H1 (cell line): ENCODE data around the gene DEPDC1. TPM values are rescaled to one million over a fixed set of nuclear protein-coding genes. Genes with fewer than 3 reads are reported as not detected.

ENCODE experiments used
- CTCF ChIA-PET: fragments of 300-600 bp; sonication (Branson Sonifier 250); formaldehyde crosslinking; loops from one replicate; lab custom pipeline; 2021; ENCODE audit not compliant: partially characterized antibody; lab: Charles Lee
- POLR2A ChIA-PET: fragments of 300-600 bp; sonication (Branson Sonifier 250); formaldehyde crosslinking; loops from one replicate; lab custom pipeline; 2021; ENCODE audit warnings: inconsistent platforms; ENCODE audit not compliant: partially characterized antibody; lab: Charles Lee
- DNase-seq, 2 experiments: peaks; one replicate each; pipeline versions ENCODE4 v3.0.0 to v3.0.0-alpha.2; 2010 to 2022; ENCODE audit warnings: low spot score in 2 of 2, low read depth in 1 of 2, mixed read lengths in 1 of 2
- FAIRE-seq: peaks from 2 replicates; lab custom pipeline; 2011; peaks lifted over from hg19 to GRCh38; lab: Jason Lieb, UNC
- H2AFZ ChIP-seq: 2 replicates; pipeline ENCODE4 v1.8.1; 2012; ENCODE audit warnings: low read length, inconsistent platforms
- H2AK5ac ChIP-seq: 2 replicates; pipeline ENCODE4 v1.6.1; 2013; ENCODE audit warnings: low read depth, low read length
- H2BK120ac ChIP-seq: replicated peaks from 2 replicates; pipeline ENCODE3; 2013; ENCODE audit warnings: low read depth, low read length, inconsistent platforms
- H2BK12ac ChIP-seq: 2 replicates; pipeline ENCODE4 v1.6.1; 2013; ENCODE audit warnings: low read depth, low read length
- H2BK15ac ChIP-seq: 2 replicates; pipeline ENCODE4 v1.6.1; 2013; ENCODE audit warnings: low read length
- H2BK20ac ChIP-seq: 2 replicates; pipeline ENCODE4 v1.6.1; 2013; ENCODE audit warnings: low read length
- H2BK5ac ChIP-seq: 2 replicates; pipeline ENCODE4 v1.6.1; 2013; ENCODE audit warnings: low read depth, low read length
- H3K14ac ChIP-seq: 2 replicates; pipeline ENCODE4 v1.6.1; 2013; ENCODE audit warnings: inconsistent platforms; ENCODE audit not compliant: insufficient read length
- H3K18ac ChIP-seq: 2 replicates; pipeline ENCODE4 v1.6.1; 2013; ENCODE audit warnings: low read length; ENCODE audit errors: extremely low read depth
- H3K23ac ChIP-seq: 2 replicates; pipeline ENCODE4 v1.6.1; 2013; ENCODE audit warnings: inconsistent platforms; ENCODE audit not compliant: insufficient read length
- H3K23me2 ChIP-seq: 2 replicates; pipeline ENCODE4 v1.6.1; 2013; ENCODE audit warnings: low read depth, low read length
- H3K27ac ChIP-seq: 2 replicates; pipeline ENCODE4 v1.6.1; 2011; ENCODE audit warnings: low read depth, low read length, inconsistent platforms
- H3K27me3 ChIP-seq, 4 experiments: replicated peaks in 1 of 4; 1 replicate in 1 of 4; 2 replicates in 3 of 4; pipeline versions ENCODE4 v1.6.1 to v1.8.1; 2011 to 2013; ENCODE audit warnings: low read length in 3 of 4, mild to moderate bottlenecking in 3 of 4, inconsistent platforms in 2 of 4, mixed read lengths in 2 of 4, moderate library complexity in 1 of 4; ENCODE audit not compliant: control insufficient read depth in 3 of 4, insufficient read depth in 3 of 4; ENCODE audit errors: extremely low read depth in 1 of 4
- H3K36me3 ChIP-seq, 4 experiments: 2 replicates each; pipeline versions ENCODE4 v1.6.1 to v1.8.1; 2011 to 2013; ENCODE audit warnings: mild to moderate bottlenecking in 4 of 4, low read length in 3 of 4, moderate library complexity in 2 of 4, control low read depth in 1 of 4, inconsistent platforms in 1 of 4; ENCODE audit not compliant: insufficient read depth in 4 of 4, control insufficient read depth in 2 of 4
- H3K4ac ChIP-seq: replicated peaks from 2 replicates; pipeline ENCODE3; 2013; ENCODE audit warnings: low read length, low read depth, mixed read lengths, inconsistent platforms; ENCODE audit not compliant: insufficient read length
- H3K4me1 ChIP-seq, 4 experiments: replicated peaks in 1 of 4; 1 replicate in 1 of 4; 2 replicates in 3 of 4; pipeline versions ENCODE4 v1.6.1 to v1.8.1; 2011 to 2013; ENCODE audit warnings: low read length in 3 of 4, inconsistent platforms in 2 of 4, mixed read lengths in 1 of 4; ENCODE audit not compliant: insufficient read depth in 4 of 4, control insufficient read depth in 3 of 4
- H3K4me2 ChIP-seq, 2 experiments: 2 replicates each; pipeline versions ENCODE4 v1.6.1 to v1.8.1; 2011 to 2013; ENCODE audit warnings: low read depth in 2 of 2, low read length in 2 of 2, control low read depth in 1 of 2, inconsistent platforms in 1 of 2, mild to moderate bottlenecking in 1 of 2; ENCODE audit not compliant: insufficient read depth in 1 of 2
- H3K4me3 ChIP-seq, 4 experiments: fragments of 200-600, 300-600 bp in 1 of 4; sonication (generic), shearing (Covaris generic), sonication (Bioruptor Twin) in 1 of 4; 2 replicates each; pipeline versions ENCODE4 v1.5.1 to v1.8.1; 2011 to 2016; ENCODE audit warnings: low read length in 4 of 4, low read depth in 3 of 4, control low read depth in 2 of 4, inconsistent platforms in 2 of 4, mild to moderate bottlenecking in 2 of 4, mixed read lengths in 1 of 4, moderate library complexity in 1 of 4; ENCODE audit not compliant: insufficient read depth in 2 of 4; ENCODE audit errors: extremely low read depth in 1 of 4
- H3K56ac ChIP-seq: replicated peaks from 2 replicates; pipeline ENCODE3; 2013; ENCODE audit warnings: low read depth, mild to moderate bottlenecking, mixed read lengths, low read length, inconsistent platforms; ENCODE audit not compliant: insufficient read length
- H3K79me1 ChIP-seq: 2 replicates; pipeline ENCODE4 v1.6.1; 2013; ENCODE audit warnings: low read depth, low read length, control low read depth
- H3K79me2 ChIP-seq, 2 experiments: 2 replicates each; pipeline versions ENCODE4 v1.6.1 to v1.8.1; 2012 to 2013; ENCODE audit warnings: low read length in 2 of 2, mild to moderate bottlenecking in 2 of 2, inconsistent platforms in 1 of 2; ENCODE audit not compliant: insufficient read depth in 2 of 2, control insufficient read depth in 1 of 2
- H3K9ac ChIP-seq, 4 experiments: replicated peaks in 1 of 4; 1 replicate in 1 of 4; 2 replicates in 3 of 4; pipeline versions ENCODE4 v1.6.1 to v1.8.1; 2011 to 2013; ENCODE audit warnings: low read depth in 3 of 4, low read length in 3 of 4, control low read depth in 2 of 4, mild to moderate bottlenecking in 2 of 4, moderate library complexity in 2 of 4, inconsistent platforms in 1 of 4; ENCODE audit errors: extremely low read depth in 1 of 4
- H3K9me3 ChIP-seq, 2 experiments: 2 replicates each; pipeline versions ENCODE4 v1.6.1 to v1.8.1; 2012 to 2013; ENCODE audit warnings: mild to moderate bottlenecking in 2 of 2, moderate library complexity in 2 of 2, control low read depth in 1 of 2, inconsistent platforms in 1 of 2, low read depth in 1 of 2, low read length in 1 of 2, mixed read lengths in 1 of 2; ENCODE audit not compliant: insufficient read depth in 2 of 2
- H4K20me1 ChIP-seq, 2 experiments: replicated peaks in 1 of 2; 2 replicates each; pipeline versions ENCODE3 to v1.8.1; 2011 to 2013; ENCODE audit warnings: inconsistent platforms in 2 of 2, low read length in 2 of 2, mild to moderate bottlenecking in 1 of 2; ENCODE audit not compliant: insufficient read depth in 2 of 2, control insufficient read depth in 1 of 2
- H4K5ac ChIP-seq: 2 replicates; pipeline ENCODE4 v1.6.1; 2013; ENCODE audit warnings: low read length, low read depth, mixed read lengths, inconsistent platforms; ENCODE audit not compliant: insufficient read length
- H4K8ac ChIP-seq: 2 replicates; pipeline ENCODE4 v1.8.0; 2013; ENCODE audit warnings: mild to moderate bottlenecking, moderate library complexity, low read length, inconsistent platforms; ENCODE audit not compliant: insufficient read depth; ENCODE audit errors: extremely low read depth
- H4K91ac ChIP-seq: replicated peaks from 2 replicates; pipeline ENCODE3; 2013; ENCODE audit warnings: low read length, mixed read lengths, inconsistent platforms; ENCODE audit not compliant: insufficient read length
- ASH2L ChIP-seq: fragments of 200-600, 300-600 bp; sonication (generic); IDR thresholded peaks from one replicate; pipeline ENCODE4 v1.7.1; 2017; ENCODE audit warnings: low read length
- ATF3 ChIP-seq: IDR thresholded peaks from 2 replicates; pipeline ENCODE4 v1.6.1; 2011; ENCODE audit warnings: low read depth, mild to moderate bottlenecking, low read length; ENCODE audit not compliant: insufficient read depth
- BCL11A ChIP-seq, 2 experiments: IDR thresholded peaks; one replicate each; pipeline ENCODE4 v1.6.1; 2011; ENCODE audit warnings: low read depth in 2 of 2, low read length in 2 of 2, mild to moderate bottlenecking in 2 of 2
- CBX8 ChIP-seq: fragments of 300-800, 300-1000 bp; sonication (generic); IDR thresholded peaks from 2 replicates; pipeline ENCODE4 v1.7.1; 2016; ENCODE audit warnings: low read depth, low read length, borderline replicate concordance
- CHD2 ChIP-seq: IDR thresholded peaks from 2 replicates; pipeline ENCODE4 v1.6.1; 2012; ENCODE audit warnings: low read length, improper control_type of control experiment
- EP300 ChIP-seq, 2 experiments: IDR thresholded peaks; 1 replicate in 1 of 2; 2 replicates in 1 of 2; pipeline ENCODE4 v1.6.1; 2011 to 2012; ENCODE audit warnings: low read depth in 2 of 2, low read length in 2 of 2, mild to moderate bottlenecking in 2 of 2, borderline replicate concordance in 1 of 2, inconsistent platforms in 1 of 2, moderate library complexity in 1 of 2
- KDM1A ChIP-seq: fragments of 200-600, 300-600 bp; sonication (generic); IDR thresholded peaks from 2 replicates; pipeline ENCODE4 v1.7.1; 2016; ENCODE audit warnings: mild to moderate bottlenecking, low read length, borderline replicate concordance
- NRF1 ChIP-seq: IDR thresholded peaks from 2 replicates; pipeline ENCODE4 v1.6.1; 2011; ENCODE audit warnings: mild to moderate bottlenecking, low read depth, low read length, improper control_type of control experiment
- RBBP5 ChIP-seq: IDR thresholded peaks from 2 replicates; pipeline ENCODE4 v1.7.1; 2012; ENCODE audit warnings: low read depth, mild to moderate bottlenecking, inconsistent platforms, low read length, moderate library complexity, borderline replicate concordance
- SIN3A ChIP-seq, 2 experiments: IDR thresholded peaks in 1 of 2; conservative IDR thresholded peaks in 1 of 2; 2 replicates each; pipeline ENCODE4 v1.6.1; 2011 to 2012; ENCODE audit warnings: low read length in 2 of 2, improper control_type of control experiment in 1 of 2, low read depth in 1 of 2, mild to moderate bottlenecking in 1 of 2
- SIX5 ChIP-seq: IDR thresholded peaks from 2 replicates; pipeline ENCODE4 v1.6.1; 2011; ENCODE audit warnings: mild to moderate bottlenecking, low read depth, low read length
- TAF7 ChIP-seq: optimal IDR thresholded peaks from 2 replicates; pipeline ENCODE3; 2011; ENCODE audit warnings: low read depth, mild to moderate bottlenecking, inconsistent platforms, low read length, moderate library complexity, borderline replicate concordance
- polyA plus RNA-seq, 7 experiments: library from polyadenylated mRNA; depleted of rRNA in 3 of 7; stranded (reverse) in 5 of 7; unstranded in 2 of 7; fragments of >200 nt in 5 of 7; fragments of 200-250 nt in 2 of 7; gene quantifications; 1 replicate in 5 of 7; 2 replicates in 1 of 7; 4 replicates in 1 of 7; pipeline versions ENCODE4 v1.2.1 to v1.2.3, GENCODE V29; 2011 to 2013; ENCODE audit warnings: missing spikeins in 2 of 7, mixed read lengths in 2 of 7
- total RNA-seq: library from RNA; stranded (reverse); fragmentation: NEBNext Ultra II Directional; extraction: Animal tissue kit (Norgen Biotek cat#: 25700); gene quantifications from 2 replicates; pipeline ENCODE4 v1.2.1, GENCODE V29; 2021

Gene DEPDC1
- total and polyA plus RNA-seq, 2 of the 8 experiments (the other 6 are each of a cell fraction or from before 2014, with no cell fraction given), result 5.5 to 46.5 TPM

GRCh38 chr1:68503085-68503484, 6.2 kb upstream of the DEPDC1 start:
- no peak overlapping the region for H4K91ac ChIP-seq
- no peaks in the 10 kb centered on the region for H3K4me1 ChIP-seq
- H2AFZ ChIP-seq, result no peak overlapping the region
- no peak for TF ChIP-seq NRF1
- TF ChIP-seq BCL11A (IDR thresholded peaks at IDR 0.05; ENCODE audit: low read depth in 2 of 2, low read length in 2 of 2), result no peak
- no peak for TF ChIP-seq KDM1A
- no peak for TF ChIP-seq ASH2L
- TF ChIP-seq CBX8, result no peak
- no peak for TF ChIP-seq EP300 (IDR thresholded peaks at IDR 0.05; ENCODE audit: borderline replicate concordance in 1 of 2, low read depth in 2 of 2, low read length in 2 of 2)
- TF ChIP-seq ATF3, result no peak
- TF ChIP-seq TAF7, result no peak
- no peak for TF ChIP-seq CHD2
- TF ChIP-seq RBBP5, result no peak
- no peak for TF ChIP-seq SIN3A (conservative IDR thresholded peaks at IDR 0.05 in 1 of 2, IDR thresholded peaks at IDR 0.05 in 1 of 2; ENCODE audit: low read depth in 1 of 2, low read length in 2 of 2)
- TF ChIP-seq SIX5, result no peak
- no peak overlapping the region for H3K9ac ChIP-seq
- H2BK15ac ChIP-seq, result no peak overlapping the region
- H3K23ac ChIP-seq, result no peak overlapping the region
- CTCF ChIA-PET, result no interaction called here
- H3K23me2 ChIP-seq, result no peaks in the 10 kb centered on the region; the same call in 1 of the 2 replicates
- no peak for FAIRE-seq
- H3K4me3 ChIP-seq, result no peak overlapping the region
- no peaks in the 10 kb centered on the region for H3K79me2 ChIP-seq
- no peak overlapping the region for H3K4me2 ChIP-seq
- no peaks in the 10 kb centered on the region for H3K27me3 ChIP-seq
- H2BK120ac ChIP-seq, result no peak overlapping the region
- H3K9me3 ChIP-seq, result peaks cover 0 to 3% of the 10 kb centered on the region in 2 experiments; a peak in 1 of 4 replicates
- no peak overlapping the region for H2AK5ac ChIP-seq
- H2BK20ac ChIP-seq, result no peak overlapping the region
- no peak for DNase-seq
- H4K20me1 ChIP-seq, result no peaks in the 10 kb centered on the region
- no peak overlapping the region for H3K4ac ChIP-seq
- no peak overlapping the region for H3K18ac ChIP-seq
- H3K79me1 ChIP-seq, result no peaks in the 10 kb centered on the region
- POLR2A ChIA-PET, result no interaction called here
- no peak overlapping the region for H4K8ac ChIP-seq
- H3K56ac ChIP-seq, result no peak overlapping the region
- no peak overlapping the region for H2BK12ac ChIP-seq
- no peak overlapping the region for H4K5ac ChIP-seq
- no peak overlapping the region for H3K27ac ChIP-seq
- H3K36me3 ChIP-seq, result no peaks in the 10 kb centered on the region
- no peak overlapping the region for H2BK5ac ChIP-seq
- no peak overlapping the region for H3K14ac ChIP-seq
